A549 treated with DMSO at 1 μM for 4 hours (cell line): ENCODE measurements around the gene F3. TPM values are rescaled to one million over a fixed set of nuclear protein-coding genes. Genes with fewer than 3 reads are reported as not detected.

Experiments used
- total RNA-seq: library from RNA; stranded (reverse); fragments of 200-300 nt; extraction: Qiagen RNA extraction; gene quantifications from 5 replicates; pipeline ENCODE4 v1.2.3, GENCODE V29; 2022; ENCODE audit warnings: low read depth

Gene F3
- total RNA-seq: 1.9 to 3.3 TPM (median 3.1 TPM) in 5 replicates

DNA sequence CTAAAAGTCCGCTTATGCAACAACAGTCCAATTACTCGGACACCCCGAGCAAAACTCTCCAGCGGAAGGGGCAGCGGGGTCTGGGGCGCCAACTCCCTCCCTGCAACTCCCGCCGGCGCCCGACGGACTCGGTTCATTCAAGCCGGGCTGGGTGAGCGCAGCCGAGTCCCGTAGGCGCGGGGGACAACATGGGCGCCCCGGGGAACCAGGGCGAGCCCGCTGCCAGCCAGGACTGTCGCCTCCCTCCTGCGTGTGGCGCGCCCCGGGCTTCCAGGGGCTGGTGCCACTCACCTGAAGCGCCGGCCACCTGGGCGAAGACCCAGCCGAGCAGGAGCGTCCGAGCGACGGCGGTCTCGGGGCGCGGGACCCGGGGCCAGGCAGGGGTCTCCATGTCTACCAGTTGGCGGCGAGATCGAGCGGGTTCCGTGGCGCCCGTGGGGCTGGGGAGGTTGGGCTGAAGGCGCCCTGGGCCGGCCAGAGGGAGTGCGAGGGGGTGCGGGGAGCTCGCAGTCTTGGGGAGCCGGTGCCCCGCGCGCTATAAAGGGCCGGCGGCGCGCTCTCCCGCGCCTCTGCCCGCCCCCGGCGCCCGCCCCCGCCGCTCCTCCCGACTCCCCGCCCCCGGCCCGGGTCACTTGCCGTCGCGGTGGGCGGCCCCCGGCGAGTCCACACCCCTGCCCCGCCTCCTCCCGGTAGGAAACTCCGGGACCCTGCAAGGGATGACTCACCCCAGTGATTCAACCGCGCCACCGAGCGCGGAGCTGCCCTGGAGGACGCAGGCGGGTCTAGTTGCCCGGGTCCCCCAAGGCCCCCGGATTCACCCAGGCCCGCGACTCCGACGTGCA, at the start of gene F3:
Gene F3, minus strand, starts transcription at position 514 of the 842 bp plus-strand sequence. Its CDS starts 123 bp downstream, at position 391.

Other genes starting within 250 kb of the F3 start
- gene ABCD3, start 123.4 kb downstream of the F3 start, total RNA-seq: 20.3 to 28.1 TPM (median 24.3 TPM) in 5 replicates